Ovary (tissue), 3 donors: Measurements from ENCODE around the gene LTBR.
A peak's percentile ranks its signal among the peaks of the same experiment; 100 is the strongest.

Experiments used
- EP300 ChIP-seq: sonication (generic); formaldehyde crosslinking; IDR thresholded peaks from one replicate; pipeline ENCODE4 v1.6.1; 2017; ENCODE audit warnings: antibody characterized with exemption
- POLR2A ChIP-seq: fragments of 450-650 bp; IDR thresholded peaks from one replicate; pipeline ENCODE4 v1.6.1; 2017; ENCODE audit warnings: antibody characterized with exemption, mild to moderate bottlenecking, moderate library complexity
- TF ChIP-seq, protein P1 (sequence below), 3 donors: fragments of 450-650 bp in 2 of 3; fragments of 200-600 bp in 1 of 3; IDR thresholded peaks; one replicate each; pipeline versions ENCODE4 v1.5.1 to v1.8.0; 2016 to 2022; ENCODE audit warnings: antibody characterized with exemption in 3 of 3, mild to moderate bottlenecking in 1 of 3
- donor health status: DM: no; HTN: no; CAD: no.

DNA sequence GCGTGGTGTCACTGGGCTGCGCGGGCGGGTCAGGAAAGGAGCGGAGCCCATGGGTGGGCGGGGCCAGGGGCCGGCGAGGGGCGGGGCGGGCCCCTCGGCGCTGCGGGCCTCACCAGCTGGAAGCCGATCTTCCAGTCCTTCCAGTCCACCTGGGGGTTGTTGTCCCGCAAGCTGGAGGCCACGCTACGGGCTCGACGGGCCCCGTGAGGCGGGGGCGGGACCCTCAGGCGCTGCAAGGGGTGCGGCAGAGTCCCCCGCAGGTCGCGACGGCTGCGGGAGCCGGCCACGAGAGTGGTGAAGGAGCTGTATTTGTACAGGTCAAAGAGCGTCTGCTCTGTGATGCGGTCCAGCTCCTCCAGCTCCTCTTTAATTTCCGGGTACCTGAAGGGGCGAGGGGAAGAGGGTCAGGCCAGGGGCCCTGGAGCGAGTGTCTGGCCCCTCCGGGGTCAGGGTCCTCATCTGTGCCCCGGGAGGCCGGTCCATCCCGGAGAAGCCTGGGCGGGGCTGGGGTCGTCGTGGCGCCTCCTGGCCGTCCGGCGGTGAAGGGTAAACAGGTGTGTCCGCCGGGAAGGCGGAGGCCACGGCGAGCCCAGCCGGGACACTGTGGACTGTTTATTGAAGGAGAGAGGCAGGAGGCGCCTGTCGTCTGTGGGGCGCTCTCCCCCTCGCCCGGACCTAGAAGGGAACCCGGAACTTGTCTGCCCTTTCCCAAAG is 20.5 kb upstream of the LTBR start:
- TF ChIP-seq, protein P1, sequence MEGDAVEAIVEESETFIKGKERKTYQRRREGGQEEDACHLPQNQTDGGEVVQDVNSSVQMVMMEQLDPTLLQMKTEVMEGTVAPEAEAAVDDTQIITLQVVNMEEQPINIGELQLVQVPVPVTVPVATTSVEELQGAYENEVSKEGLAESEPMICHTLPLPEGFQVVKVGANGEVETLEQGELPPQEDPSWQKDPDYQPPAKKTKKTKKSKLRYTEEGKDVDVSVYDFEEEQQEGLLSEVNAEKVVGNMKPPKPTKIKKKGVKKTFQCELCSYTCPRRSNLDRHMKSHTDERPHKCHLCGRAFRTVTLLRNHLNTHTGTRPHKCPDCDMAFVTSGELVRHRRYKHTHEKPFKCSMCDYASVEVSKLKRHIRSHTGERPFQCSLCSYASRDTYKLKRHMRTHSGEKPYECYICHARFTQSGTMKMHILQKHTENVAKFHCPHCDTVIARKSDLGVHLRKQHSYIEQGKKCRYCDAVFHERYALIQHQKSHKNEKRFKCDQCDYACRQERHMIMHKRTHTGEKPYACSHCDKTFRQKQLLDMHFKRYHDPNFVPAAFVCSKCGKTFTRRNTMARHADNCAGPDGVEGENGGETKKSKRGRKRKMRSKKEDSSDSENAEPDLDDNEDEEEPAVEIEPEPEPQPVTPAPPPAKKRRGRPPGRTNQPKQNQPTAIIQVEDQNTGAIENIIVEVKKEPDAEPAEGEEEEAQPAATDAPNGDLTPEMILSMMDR (IDR thresholded peaks at IDR 0.05) = peak in 1 of 3 donors; percentile 10
- TF ChIP-seq POLR2A (peak; percentile 37), EP300 (no peak)
